KOPT-K1 (cell line): Measurements from ENCODE around the gene ENO1.
"Not testable (repeated sequence)": the region's sequence is repeated elsewhere in the genome, so short reads cannot be mapped to it uniquely, and the experiment has no call there.

Experiments used
- H3K27ac ChIP-seq: fragments of 200-600 bp; sonication (generic); 2 replicates; pipeline ENCODE4 v1.5.1; 2016; ENCODE audit warnings: antibody characterized with exemption, mild to moderate bottlenecking, low read depth, low read length; ENCODE audit not compliant: poor library complexity, severe bottlenecking
- H3K36me3 ChIP-seq: fragments of 200-600 bp; sonication (generic); 2 replicates; pipeline ENCODE4 v1.5.1; 2017; ENCODE audit warnings: antibody characterized with exemption, mild to moderate bottlenecking, low read length, moderate library complexity; ENCODE audit not compliant: insufficient read depth
- H3K9me3 ChIP-seq: fragments of 200-600 bp; sonication (generic); 2 replicates; pipeline ENCODE4 v1.5.1; 2017; ENCODE audit warnings: antibody characterized with exemption, low read length, mild to moderate bottlenecking; ENCODE audit not compliant: insufficient read depth, poor library complexity, severe bottlenecking

The ENO1 gene

GRCh38 chr1:8878448-8878697 is at the start of gene ENO1:
Gene ENO1, minus strand, starts transcription at chr1:8878686. Its CDS starts 3,778 bp downstream, at chr1:8874908.
- Histone ChIP-seq H3K36me3 (peaks cover 48% of the 10 kb centered on the region), H3K9me3 (no peaks in the 10 kb centered on the region), H3K27ac (peak within 1 kb of the TSS; percentile 98)

- peak overlapping the region; percentile 77 for H3K27ac ChIP-seq
- H3K36me3 ChIP-seq = no peaks in the 10 kb centered on the region
- H3K9me3 ChIP-seq = no peaks in the 10 kb centered on the region
Measured at GRCh38 chr1:8926707-8927694, 48.5 kb upstream of the ENO1 start.

GRCh38 chr1:8925960-8926359 is 47.5 kb upstream of the ENO1 start:
- no peaks in the 10 kb centered on the region for H3K9me3 ChIP-seq
- no peaks in the 10 kb centered on the region for H3K36me3 ChIP-seq
- H3K27ac ChIP-seq = peak overlapping the region; percentile 77

- Histone ChIP-seq H3K9me3 (no peaks in the 10 kb centered on the region), H3K27ac (peak overlapping the region; percentile 77), H3K36me3 (no peaks in the 10 kb centered on the region)
Measured at GRCh38 chr1:8925406-8925805, 46.9 kb upstream of the ENO1 start.

- H3K27ac ChIP-seq = peak overlapping the region; percentile 77
- no peaks in the 10 kb centered on the region for H3K36me3 ChIP-seq
- H3K9me3 ChIP-seq = no peaks in the 10 kb centered on the region
Measured at GRCh38 chr1:8922962-8923361, 44.5 kb upstream of the ENO1 start.

- peak overlapping the region; percentile 49 for H3K27ac ChIP-seq
- not testable (repeated sequence) for H3K9me3 ChIP-seq, H3K36me3 ChIP-seq
Measured at GRCh38 chr1:8917536-8917935, 39.0 kb upstream of the ENO1 start.

- Histone ChIP-seq H3K9me3 (no peaks in the 10 kb centered on the region), H3K36me3 (no peaks in the 10 kb centered on the region), H3K27ac (no peak overlapping the region)
Measured at GRCh38 chr1:8915446-8915845, 37.0 kb upstream of the ENO1 start.

GRCh38 chr1:8914466-8914865 is 36.0 kb upstream of the ENO1 start:
- H3K9me3 ChIP-seq = no peaks in the 10 kb centered on the region
- H3K36me3 ChIP-seq = no peaks in the 10 kb centered on the region
- H3K27ac ChIP-seq = no peak overlapping the region

GRCh38 chr1:8913457-8913856 is 35.0 kb upstream of the ENO1 start:
- no peak overlapping the region for H3K27ac ChIP-seq
- no peaks in the 10 kb centered on the region for H3K9me3 ChIP-seq
- no peaks in the 10 kb centered on the region for H3K36me3 ChIP-seq

GRCh38 chr1:8911416-8912309 is 33.2 kb upstream of the ENO1 start:
- H3K9me3 ChIP-seq = no peaks in the 10 kb centered on the region
- H3K36me3 ChIP-seq = no peaks in the 10 kb centered on the region
- H3K27ac ChIP-seq = no peak overlapping the region

GRCh38 chr1:8910914-8911313 is 32.4 kb upstream of the ENO1 start:
- Histone ChIP-seq H3K36me3 (no peaks in the 10 kb centered on the region), H3K27ac (no peak overlapping the region), H3K9me3 (no peaks in the 10 kb centered on the region)

- Histone ChIP-seq H3K36me3 (no peaks in the 10 kb centered on the region), H3K9me3 (no peaks in the 10 kb centered on the region), H3K27ac (no peak overlapping the region)
Measured at GRCh38 chr1:8910331-8910730, 31.8 kb upstream of the ENO1 start.

- Histone ChIP-seq H3K36me3 (no peaks in the 10 kb centered on the region), H3K9me3 (no peaks in the 10 kb centered on the region), H3K27ac (no peak overlapping the region)
Measured at GRCh38 chr1:8908388-8909151, 30.1 kb upstream of the ENO1 start.

- no peaks in the 10 kb centered on the region for H3K36me3 ChIP-seq
- H3K9me3 ChIP-seq = no peaks in the 10 kb centered on the region
- H3K27ac ChIP-seq = no peak overlapping the region
Measured at GRCh38 chr1:8905582-8906191, 27.2 kb upstream of the ENO1 start.
